K562 (cell line): ENCODE results near the gene EAF1. TPM values are rescaled to one million over a fixed set of nuclear protein-coding genes. Genes with fewer than 3 reads are reported as not detected.

Experiments
- ARHGAP35 ChIP-seq: fragments of 450-650 bp; IDR thresholded peaks from 2 replicates; pipeline ENCODE4 v1.6.1; 2018; ENCODE audit not compliant: partially characterized antibody
- ATF2 ChIP-seq: sonication (generic); formaldehyde crosslinking; IDR thresholded peaks from 2 replicates; pipeline ENCODE4 v1.8.1; 2022; ENCODE audit warnings: missing genetic modification reagents
- CGGBP1 ChIP-seq: fragments of 250-450 bp; sonication (Bioruptor Pico); IDR thresholded peaks from 2 replicates; pipeline ENCODE4 v1.9.0; 2021; ENCODE audit warnings: mild to moderate bottlenecking
- FOXK1 ChIP-seq: sonication (generic); formaldehyde crosslinking; IDR thresholded peaks from 2 replicates; pipeline ENCODE4 v1.8.0; 2022; ENCODE audit warnings: missing genetic modification reagents, mild to moderate bottlenecking, borderline replicate concordance
- HINFP ChIP-seq: fragments of 450-650 bp; conservative IDR thresholded peaks from 2 replicates; pipeline ENCODE4 v1.6.1; 2016; ENCODE audit warnings: missing genetic modification characterization, low read depth, mild to moderate bottlenecking, control low read depth, missing compliant biosample characterization
- OTX1 ChIP-seq: fragments of 450-650 bp; formaldehyde crosslinking; IDR thresholded peaks from 2 replicates; pipeline ENCODE4 v1.4.0; 2022; ENCODE audit warnings: mild to moderate bottlenecking
- RBM14 ChIP-seq: fragments of 200-400 bp; formaldehyde crosslinking; IDR thresholded peaks from 2 replicates; pipeline ENCODE4 v1.6.1; 2018; ENCODE audit warnings: low read depth, mild to moderate bottlenecking, low read length, moderate library complexity, borderline replicate concordance; ENCODE audit not compliant: insufficient read depth
- RBM15 ChIP-seq: fragments of 200-400 bp; formaldehyde crosslinking; IDR thresholded peaks from 2 replicates; pipeline ENCODE4 v1.6.1; 2018; ENCODE audit warnings: mild to moderate bottlenecking, low read length, moderate library complexity; ENCODE audit not compliant: insufficient read depth
- RUNX1 ChIP-seq: sonication (generic); IDR thresholded peaks from 2 replicates; pipeline ENCODE4 v1.6.1; 2016; ENCODE audit warnings: antibody characterized with exemption, low read depth
- ZNF318 ChIP-seq, 2 experiments: fragments of 450-650 bp; IDR thresholded peaks; 2 replicates each; pipeline ENCODE4 v1.6.1; 2016; ENCODE audit warnings: mild to moderate bottlenecking in 2 of 2, borderline replicate concordance in 1 of 2, low read depth in 1 of 2, moderate library complexity in 1 of 2
- ZNF639 ChIP-seq, 2 experiments: fragments of 200-800 bp in 1 of 2; sonication (Bioruptor generic) in 1 of 2; sonication (generic) in 1 of 2; formaldehyde crosslinking in 1 of 2; IDR thresholded peaks in 1 of 2; conservative IDR thresholded peaks in 1 of 2; 2 replicates each; pipeline versions ENCODE4 v1.5.0 to v1.6.1; 2016 to 2020; ENCODE audit warnings: missing compliant biosample characterization in 1 of 2, missing genetic modification characterization in 1 of 2, missing genetic modification reagents in 1 of 2
- ZNF668 ChIP-seq: fragments of 250-450 bp; sonication (Bioruptor Pico); IDR thresholded peaks from 2 replicates; pipeline ENCODE4 v1.8.0; 2022; ENCODE audit warnings: mild to moderate bottlenecking, inconsistent platforms
- polyA plus RNA-seq, 8 experiments: library from polyadenylated mRNA; depleted of rRNA in 4 of 8; stranded (reverse) in 5 of 8; unstranded in 3 of 8; fragments of >200 nt; fragmentation: Nextera tagmentation in 2 of 8; fragmentation: Illumina TruSeq in 1 of 8; extraction: Ambion mirVana in 2 of 8; extraction: Trizol in 1 of 8; gene quantifications; 2 replicates each; pipeline versions ENCODE4 v1.2.1 to v1.2.3, GENCODE V29; 2011 to 2014; ENCODE audit warnings: inconsistent platforms in 1 of 8, missing spikeins in 1 of 8
- total RNA-seq, 7 experiments: library from RNA; depleted of rRNA in 6 of 7; stranded (reverse); fragments of >200 nt in 6 of 7; fragmentation: Illumina TruSeq in 2 of 7; extraction: Trizol in 2 of 7; gene quantifications; 2 replicates each; pipeline versions ENCODE4 v1.2.1 to v1.2.3, GENCODE V29; 2011 to 2021; ENCODE audit warnings: low replicate concordance in 1 of 7

EAF1 gene
- total and polyA plus RNA-seq, 9 of the 15 experiments (the other 6 are each of a cell fraction or from before 2014, with no cell fraction given), result 7.0 to 26.8 (median 20.4) TPM

GRCh38 chr3:15377961-15378791, 49.2 kb upstream of the EAF1 start (continued):
- TF ChIP-seq ZNF318 (IDR thresholded peaks at IDR 0.05; ENCODE audit: borderline replicate concordance in 1 of 2, low read depth in 1 of 2) (no peak), ARHGAP35 (no peak), ZNF668 (CRISPR knock-in tag) (no peak), ATF2 (CRISPR knock-in tag) (no peak), HINFP (tag) (no peak; the same call in 1 of the 2 replicates), FOXK1 (CRISPR knock-in tag) (peak; percentile 56; the same call in 1 of the 2 replicates), RBM14 (no peak), OTX1 (CRISPR knock-in tag) (no peak), RUNX1 (no peak), RBM15 (no peak), ZNF639 (CRISPR knock-in tag; conservative IDR thresholded peaks at IDR 0.05 in 1 of 2, IDR thresholded peaks at IDR 0.05 in 1 of 2) (peak in 1 of 2 experiments; percentile 29; a peak in 1 of 4 replicates), CGGBP1 (no peak)
